HG03103 (cell line): Measurements from ENCODE around the gene POU4F1.
"Not testable (repeated sequence)": the region's sequence is repeated elsewhere in the genome, so short reads cannot be mapped to it uniquely, and the experiment has no call there.

Experiments used
- ATAC-seq: cut with Tn5 transposase; IDR thresholded peaks from one replicate; pipeline ENCODE4 v1.9.1; 2021; ENCODE audit warnings: low read depth; ENCODE audit not compliant: unreplicated experiment

Gene POU4F1, protein sequence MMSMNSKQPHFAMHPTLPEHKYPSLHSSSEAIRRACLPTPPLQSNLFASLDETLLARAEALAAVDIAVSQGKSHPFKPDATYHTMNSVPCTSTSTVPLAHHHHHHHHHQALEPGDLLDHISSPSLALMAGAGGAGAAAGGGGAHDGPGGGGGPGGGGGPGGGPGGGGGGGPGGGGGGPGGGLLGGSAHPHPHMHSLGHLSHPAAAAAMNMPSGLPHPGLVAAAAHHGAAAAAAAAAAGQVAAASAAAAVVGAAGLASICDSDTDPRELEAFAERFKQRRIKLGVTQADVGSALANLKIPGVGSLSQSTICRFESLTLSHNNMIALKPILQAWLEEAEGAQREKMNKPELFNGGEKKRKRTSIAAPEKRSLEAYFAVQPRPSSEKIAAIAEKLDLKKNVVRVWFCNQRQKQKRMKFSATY

DNA sequence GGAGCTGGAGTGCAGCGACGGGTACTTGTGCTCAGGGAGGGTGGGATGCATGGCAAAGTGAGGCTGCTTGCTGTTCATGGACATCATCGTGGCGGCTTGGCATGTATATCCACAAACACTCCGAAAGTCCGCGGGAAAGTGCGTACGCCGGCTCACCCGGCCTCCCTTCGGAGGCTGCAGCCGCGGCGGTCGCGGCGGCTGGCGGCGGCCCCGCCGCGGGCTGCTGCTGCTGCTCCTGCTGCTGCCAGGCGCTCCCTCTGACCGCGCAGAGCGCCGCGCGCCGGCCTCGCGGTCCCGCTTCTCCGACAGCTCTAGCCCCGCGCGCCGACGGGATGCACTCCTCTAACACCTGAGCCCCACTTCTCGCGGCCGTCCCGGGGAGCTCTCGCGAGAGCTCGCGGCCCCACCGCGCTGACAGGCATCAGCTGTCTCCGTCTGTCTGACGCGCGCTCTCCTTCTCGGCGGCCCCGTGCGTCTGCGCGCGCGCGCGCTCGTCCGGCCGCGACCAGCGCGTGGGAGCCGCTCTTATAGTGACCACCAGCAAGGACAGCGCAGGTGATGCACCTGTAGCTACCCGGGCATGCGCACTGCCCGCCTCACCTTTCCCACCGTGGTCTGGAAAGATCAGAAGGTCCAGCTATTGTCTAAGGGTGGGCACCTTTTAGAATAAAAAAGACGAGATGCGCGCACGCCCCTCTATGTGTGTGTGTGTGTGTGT, at the start of gene POU4F1:
TSS of gene POU4F1 (minus strand) at position 313 of the 718 bp plus-strand sequence. CDS start at position 87, 226 bp downstream.
- ATAC-seq, result peak; percentile 66

GRCh38 chr13:78652651-78653050, 49.3 kb upstream of the POU4F1 start:
- ATAC-seq, result no peak

DNA sequence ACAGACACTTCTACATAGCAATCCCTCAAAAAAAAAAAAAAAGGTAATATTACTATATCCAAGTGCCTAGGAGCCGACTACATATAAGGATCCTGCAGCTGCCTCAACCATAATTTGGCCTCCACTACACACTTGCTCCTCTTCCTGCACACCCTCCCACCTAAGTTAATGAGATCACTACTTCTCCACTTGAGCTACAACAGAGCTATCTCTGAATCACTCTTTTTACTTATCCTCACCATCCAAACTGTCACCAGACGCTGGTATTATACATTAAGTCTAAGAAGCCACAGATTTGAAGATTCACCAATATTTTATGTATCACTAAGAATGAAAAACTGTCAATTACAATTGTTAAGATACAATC, 47.3 kb upstream of the POU4F1 start:
- ATAC-seq, result no peak

DNA sequence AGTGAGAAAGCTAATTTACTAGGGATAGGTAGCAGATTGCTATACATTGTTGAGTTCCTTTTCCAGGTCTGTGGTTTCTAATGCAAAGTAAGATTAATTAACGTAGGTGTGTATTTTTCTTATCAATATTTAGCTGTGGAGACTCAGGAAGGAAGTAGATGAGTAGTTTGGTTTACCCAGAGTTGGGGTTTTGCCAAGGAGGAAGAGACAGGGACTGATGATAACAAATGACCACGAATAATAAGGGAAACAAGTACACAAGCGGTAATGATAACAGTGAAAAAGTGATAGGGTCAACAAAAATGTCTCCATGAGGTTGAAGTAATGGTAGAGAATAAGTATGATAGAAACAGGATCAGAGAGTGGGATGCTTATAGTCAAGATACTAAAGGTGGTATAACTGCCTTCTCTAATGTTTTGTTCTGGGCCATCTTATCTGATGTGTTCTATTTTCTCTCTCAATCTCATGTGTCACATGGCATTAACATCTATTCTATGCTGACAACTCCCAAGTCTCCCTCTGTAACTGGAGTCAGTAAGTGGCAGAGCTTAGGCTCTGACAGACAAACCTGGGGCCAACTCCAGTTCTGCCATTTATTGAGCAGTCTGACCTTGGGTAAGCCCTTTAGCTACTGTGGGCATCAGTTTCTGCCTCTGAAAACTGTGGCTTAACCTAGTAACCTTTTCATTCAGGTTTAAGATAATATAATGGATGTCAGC, 46.8 kb upstream of the POU4F1 start:
- no peak for ATAC-seq

GRCh38 chr13:78647109-78647678, 43.8 kb upstream of the POU4F1 start:
- ATAC-seq, result not testable (repeated sequence)

- peak; percentile 55 for ATAC-seq
Measured at GRCh38 chr13:78638216-78638615, 34.9 kb upstream of the POU4F1 start.

DNA sequence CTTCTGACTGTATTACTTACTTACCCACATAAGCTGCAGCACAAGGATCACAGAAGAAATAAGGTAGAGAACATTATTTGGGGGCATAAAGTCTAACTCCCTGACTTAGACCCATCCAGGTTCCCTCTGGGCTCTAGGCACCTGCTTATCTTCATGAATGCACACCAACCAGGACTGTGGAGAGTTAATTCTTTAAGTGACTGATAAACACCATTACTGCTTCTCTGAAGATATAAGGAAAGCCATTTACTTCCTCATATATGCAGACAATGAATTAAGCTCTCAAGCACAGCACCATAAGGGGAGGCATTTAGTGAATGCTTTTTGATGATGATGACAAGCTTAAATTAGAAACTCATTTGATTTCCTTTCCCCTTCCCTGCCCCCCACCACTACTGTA, 33.1 kb upstream of the POU4F1 start:
- ATAC-seq, result no peak

DNA sequence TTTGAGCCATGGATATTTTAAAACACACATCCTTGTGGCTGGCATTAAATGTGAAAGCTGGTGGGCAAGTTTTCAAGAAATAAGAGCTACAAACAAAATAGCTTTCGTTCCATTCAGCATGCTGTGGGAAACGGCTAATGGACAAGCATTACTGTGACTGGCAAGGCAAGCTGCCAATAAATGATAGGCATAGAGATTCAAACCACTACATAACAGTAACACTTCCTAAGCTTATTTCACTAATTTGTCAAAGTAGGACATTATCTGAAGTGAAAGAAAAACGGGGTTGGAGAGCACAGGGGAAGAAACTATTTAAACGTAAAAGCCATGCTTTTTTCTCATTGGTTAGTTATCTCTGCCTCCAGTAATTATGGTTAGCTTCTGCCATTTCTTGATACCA, 29.6 kb upstream of the POU4F1 start:
- no peak for ATAC-seq

DNA sequence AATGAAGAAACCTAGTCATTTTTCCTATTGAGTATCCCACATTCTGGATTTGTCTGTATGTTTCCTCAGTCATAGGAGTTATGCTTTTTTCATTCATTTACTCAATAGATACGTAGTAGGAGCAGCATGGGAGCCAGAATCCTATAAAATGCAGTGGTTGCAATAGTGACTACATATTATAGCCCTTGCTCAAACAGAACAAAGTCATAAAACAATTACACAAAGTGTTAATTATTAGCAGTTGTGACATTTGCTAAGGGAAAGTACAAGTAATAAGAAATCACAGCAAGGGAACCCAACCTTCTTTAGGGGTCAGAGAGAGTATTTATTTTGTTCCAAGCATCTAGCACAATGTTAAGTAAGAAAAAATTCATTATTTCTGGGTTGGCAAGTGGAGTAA, 27.7 kb upstream of the POU4F1 start:
- no peak for ATAC-seq

- ATAC-seq, result no peak
Measured at GRCh38 chr13:78630511-78630910, 27.2 kb upstream of the POU4F1 start.

- ATAC-seq, result no peak
Measured at GRCh38 chr13:78625384-78625783, 22.0 kb upstream of the POU4F1 start.

DNA sequence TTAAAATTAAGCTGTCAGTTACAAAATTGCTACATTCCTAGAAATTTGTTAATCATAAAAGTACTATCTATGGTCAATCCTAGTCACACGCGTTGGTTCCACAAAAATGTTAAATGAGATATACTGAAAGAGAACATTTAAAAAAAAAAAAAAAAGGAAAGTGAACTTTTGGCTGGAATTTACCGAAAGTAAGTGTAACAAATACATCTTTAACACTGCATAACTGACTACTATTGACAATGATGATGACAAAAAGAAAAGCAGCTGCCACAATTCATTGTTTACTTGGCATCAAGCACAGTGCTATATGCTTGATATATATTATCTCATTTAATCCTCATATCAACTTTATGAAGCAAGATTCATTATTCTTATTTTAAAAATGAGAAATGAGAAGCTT, 19.8 kb upstream of the POU4F1 start:
- ATAC-seq, result no peak

DNA sequence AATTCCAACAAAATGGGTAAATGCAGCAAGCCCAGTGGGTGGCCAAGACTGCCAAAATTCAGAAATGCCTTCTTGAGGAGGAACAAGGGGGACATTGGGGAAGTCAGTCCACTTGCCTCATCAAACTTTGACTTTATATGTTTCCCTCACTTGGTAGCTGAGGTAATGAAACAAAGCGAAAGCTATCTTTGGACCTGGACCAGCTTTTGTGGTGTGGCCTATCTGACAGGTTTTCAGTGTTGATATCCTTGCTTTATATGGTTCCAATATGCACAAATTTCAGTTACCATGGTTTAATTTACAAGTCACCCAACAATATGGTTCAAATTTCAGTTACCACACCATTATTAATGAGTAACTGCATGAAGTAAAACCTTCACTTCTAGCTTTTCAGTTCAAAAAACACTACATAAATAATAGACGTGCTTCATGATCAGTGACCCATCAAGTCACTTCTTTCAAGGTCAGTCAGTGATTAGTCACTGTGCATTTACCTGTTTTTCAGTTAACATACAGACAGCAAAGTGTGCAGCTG, 17.7 kb upstream of the POU4F1 start:
- ATAC-seq, result no peak

GRCh38 chr13:78618411-78618810, 15.1 kb upstream of the POU4F1 start:
- no peak for ATAC-seq

GRCh38 chr13:78611040-78611439, 7.7 kb upstream of the POU4F1 start:
- ATAC-seq, result no peak

DNA sequence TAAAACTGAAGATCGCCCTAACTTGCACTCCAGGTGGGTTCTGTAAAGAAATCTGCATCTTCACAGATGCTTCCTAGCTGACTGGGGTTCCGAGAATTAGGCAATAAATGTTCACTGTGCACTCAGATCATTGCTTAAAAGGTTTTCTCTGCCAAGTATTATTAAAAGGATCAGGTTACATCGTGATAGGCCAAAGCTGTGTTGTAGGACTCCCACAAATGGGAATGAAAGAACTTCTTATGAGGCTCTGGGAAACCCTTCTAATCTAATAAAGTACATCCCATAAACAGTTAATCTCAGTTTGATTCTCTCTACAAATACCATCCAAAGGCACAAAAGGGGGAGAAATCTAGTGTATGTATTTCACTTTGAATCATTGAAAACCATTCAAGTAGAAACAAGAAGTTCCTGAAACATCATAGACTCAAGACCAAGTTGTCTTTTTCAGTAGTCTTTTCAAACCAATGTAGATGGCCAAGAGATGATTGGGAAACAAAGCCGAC, 7.1 kb upstream of the POU4F1 start:
- ATAC-seq, result no peak

GRCh38 chr13:78609464-78610205, 6.3 kb upstream of the POU4F1 start:
- ATAC-seq, result no peak

DNA sequence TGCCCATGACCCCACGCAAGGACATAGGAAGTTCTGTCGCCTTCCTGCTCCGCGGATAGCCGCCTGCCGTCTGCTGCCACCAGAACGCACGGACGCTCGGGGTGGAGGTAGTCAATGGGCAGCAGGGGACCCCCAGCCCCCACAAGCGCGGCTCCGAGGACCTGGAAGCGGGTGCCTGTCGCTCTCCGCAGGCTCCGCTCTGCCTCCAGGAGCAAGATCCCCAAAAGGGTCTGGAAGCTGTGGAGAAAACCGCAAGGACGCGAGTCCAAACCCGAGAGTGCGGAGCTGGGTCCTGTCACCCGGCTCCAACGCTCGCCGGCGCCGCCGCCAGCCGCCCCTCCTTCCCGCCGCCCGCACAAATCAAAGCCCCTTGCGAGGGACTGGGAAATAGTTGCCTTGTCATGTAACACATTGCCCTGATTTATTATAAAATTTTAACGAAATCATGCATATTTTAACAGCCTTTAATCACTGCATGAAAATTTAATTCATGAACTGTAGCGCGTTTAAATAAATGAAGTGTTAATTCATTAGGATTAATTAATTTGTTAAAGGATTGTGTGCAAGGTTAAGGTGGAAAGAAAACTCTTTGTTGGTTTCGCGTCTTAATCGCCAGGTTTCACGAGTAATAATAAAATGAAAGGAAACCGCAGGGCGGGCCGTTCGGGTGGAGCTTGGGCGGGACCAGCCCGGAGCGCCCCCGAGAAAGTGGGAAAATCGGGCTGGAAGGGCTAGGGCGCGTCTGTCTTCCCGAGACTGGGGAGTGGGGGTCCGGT, 5.5 kb upstream of the POU4F1 start:
- ATAC-seq, result no peak

GRCh38 chr13:78608252-78608687, 4.9 kb upstream of the POU4F1 start:
- ATAC-seq, result no peak
